IMR-90 (cell line): ENCODE measurements around the gene KLHL2.

Experiments
- BHLHE40 ChIP-seq: fragments of 150-350 bp; IDR thresholded peaks from 2 replicates; pipeline ENCODE4 v1.6.1; 2016; ENCODE audit warnings: mild to moderate bottlenecking, low read depth, low read length
- CEBPB ChIP-seq: IDR thresholded peaks from 2 replicates; pipeline ENCODE4 v1.6.1; 2012; ENCODE audit warnings: low read depth, low read length, improper control_type of control experiment
- CHD1 ChIP-seq: IDR thresholded peaks from 2 replicates; pipeline ENCODE4 v1.6.1; 2012; ENCODE audit warnings: low read depth, low read length, improper control_type of control experiment
- CTCF ChIP-seq: conservative IDR thresholded peaks from 2 replicates; pipeline ENCODE4 v1.5.1; 2012; ENCODE audit warnings: mild to moderate bottlenecking, low read depth, low read length, improper control_type of control experiment
- MXI1 ChIP-seq: IDR thresholded peaks from 2 replicates; pipeline ENCODE4 v1.6.1; 2012; ENCODE audit warnings: low read depth, mild to moderate bottlenecking, low read length, moderate library complexity, borderline replicate concordance
- RFX5 ChIP-seq: IDR thresholded peaks from 2 replicates; pipeline ENCODE4 v1.8.0; 2012; ENCODE audit warnings: low read depth, mild to moderate bottlenecking, low read length, moderate library complexity
- SMC3 ChIP-seq: fragments of 150-350 bp; IDR thresholded peaks from 2 replicates; pipeline ENCODE4 v1.6.1; 2016; ENCODE audit warnings: low read depth, mild to moderate bottlenecking, antibody characterized with exemption, low read length, moderate library complexity

DNA sequence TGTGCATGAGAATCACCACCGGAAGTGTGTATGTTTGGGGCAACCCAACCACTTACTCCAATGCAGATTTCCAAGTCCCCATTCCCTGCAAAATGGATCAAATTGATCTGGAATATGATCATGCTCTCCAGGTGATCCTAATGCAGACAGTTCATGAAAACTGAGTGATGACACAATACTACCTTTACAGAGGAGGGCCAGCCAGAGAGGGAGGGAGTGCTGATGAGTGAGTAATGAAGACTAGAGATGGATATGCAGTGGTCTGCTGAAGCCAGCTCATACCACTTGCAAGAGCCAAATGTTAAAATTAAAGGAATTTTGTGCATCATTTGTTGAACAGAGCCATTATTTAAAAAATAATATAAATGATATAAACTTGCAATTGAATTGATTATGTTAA is 161.2 kb downstream of the KLHL2 start:
- no peak for TF ChIP-seq CTCF
- TF ChIP-seq MXI1: no peak
- no peak for TF ChIP-seq BHLHE40
- no peak for TF ChIP-seq CHD1
- TF ChIP-seq SMC3: no peak
- no peak for TF ChIP-seq CEBPB
- no peak for TF ChIP-seq RFX5
